Skeletal muscle satellite cell (primary cell): ENCODE results near the gene IL17REL.

Experiments used
- H3K27me3 ChIP-seq: 2 replicates; pipeline ENCODE4 v1.7.0; 2013; ENCODE audit warnings: low read length; ENCODE audit not compliant: control insufficient read depth, insufficient read depth
- H3K36me3 ChIP-seq: 2 replicates; pipeline ENCODE4 v1.7.0; 2013; ENCODE audit warnings: mild to moderate bottlenecking, control low read depth, low read length; ENCODE audit not compliant: insufficient read depth
- H3K4me1 ChIP-seq: 2 replicates; pipeline ENCODE4 v1.7.0; 2013; ENCODE audit warnings: low read length; ENCODE audit not compliant: control insufficient read depth, insufficient read depth
- H3K4me2 ChIP-seq: 2 replicates; pipeline ENCODE4 v1.7.0; 2013; ENCODE audit warnings: mild to moderate bottlenecking, low read length
- H3K4me3 ChIP-seq: 2 replicates; pipeline ENCODE4 v1.7.0; 2013; ENCODE audit warnings: low read length
- H3K9ac ChIP-seq: 2 replicates; pipeline ENCODE4 v1.7.0; 2013; ENCODE audit warnings: mild to moderate bottlenecking, low read depth, low read length, moderate library complexity
- H3K9me3 ChIP-seq: replicated peaks from 2 replicates; pipeline ENCODE4 v1.7.0; 2013; ENCODE audit warnings: mild to moderate bottlenecking, control low read depth, low read length

IL17REL gene

GRCh38 chr22:50015451-50016307, 3.1 kb upstream of the IL17REL start:
- H3K4me1 ChIP-seq: peaks cover 17% of the 10 kb centered on the region
- no peak overlapping the region for H3K9ac ChIP-seq
- H3K4me2 ChIP-seq: no peak overlapping the region
- H3K4me3 ChIP-seq: no peak overlapping the region
- H3K9me3 ChIP-seq: no peaks in the 10 kb centered on the region
- H3K36me3 ChIP-seq: no peaks in the 10 kb centered on the region
- H3K27me3 ChIP-seq: peaks cover 80% of the 10 kb centered on the region

GRCh38 chr22:50014655-50015401, 2.3 kb upstream of the IL17REL start:
- no peak overlapping the region for H3K4me3 ChIP-seq
- peaks cover 17% of the 10 kb centered on the region for H3K4me1 ChIP-seq
- no peaks in the 10 kb centered on the region for H3K9me3 ChIP-seq
- no peak overlapping the region for H3K9ac ChIP-seq
- no peaks in the 10 kb centered on the region for H3K36me3 ChIP-seq
- peaks cover 86% of the 10 kb centered on the region for H3K27me3 ChIP-seq
- H3K4me2 ChIP-seq: no peak overlapping the region

GRCh38 chr22:50014053-50014501, 1.5 kb upstream of the IL17REL start:
- H3K4me1 ChIP-seq: peaks cover 17% of the 10 kb centered on the region
- no peak overlapping the region for H3K9ac ChIP-seq
- H3K4me3 ChIP-seq: no peak overlapping the region
- H3K27me3 ChIP-seq: peaks cover 81% of the 10 kb centered on the region
- no peaks in the 10 kb centered on the region for H3K36me3 ChIP-seq
- H3K4me2 ChIP-seq: no peak overlapping the region
- H3K9me3 ChIP-seq: no peaks in the 10 kb centered on the region

- Histone ChIP-seq H3K4me1 (peaks cover 9% of the 10 kb centered on the region), H3K9ac (no peak overlapping the region), H3K36me3 (no peaks in the 10 kb centered on the region), H3K9me3 (no peaks in the 10 kb centered on the region), H3K4me3 (no peak overlapping the region), H3K4me2 (no peak overlapping the region), H3K27me3 (peaks cover 62% of the 10 kb centered on the region)
Measured at GRCh38 chr22:50011447-50012210, 936 bp downstream of the IL17REL start.

GRCh38 chr22:50010676-50011446, 1.7 kb downstream of the IL17REL start:
- Histone ChIP-seq H3K27me3 (peaks cover 54% of the 10 kb centered on the region), H3K4me2 (no peak overlapping the region), H3K36me3 (no peaks in the 10 kb centered on the region), H3K4me3 (no peak overlapping the region), H3K4me1 (peaks cover 5% of the 10 kb centered on the region), H3K9ac (no peak overlapping the region), H3K9me3 (no peaks in the 10 kb centered on the region)

DNA sequence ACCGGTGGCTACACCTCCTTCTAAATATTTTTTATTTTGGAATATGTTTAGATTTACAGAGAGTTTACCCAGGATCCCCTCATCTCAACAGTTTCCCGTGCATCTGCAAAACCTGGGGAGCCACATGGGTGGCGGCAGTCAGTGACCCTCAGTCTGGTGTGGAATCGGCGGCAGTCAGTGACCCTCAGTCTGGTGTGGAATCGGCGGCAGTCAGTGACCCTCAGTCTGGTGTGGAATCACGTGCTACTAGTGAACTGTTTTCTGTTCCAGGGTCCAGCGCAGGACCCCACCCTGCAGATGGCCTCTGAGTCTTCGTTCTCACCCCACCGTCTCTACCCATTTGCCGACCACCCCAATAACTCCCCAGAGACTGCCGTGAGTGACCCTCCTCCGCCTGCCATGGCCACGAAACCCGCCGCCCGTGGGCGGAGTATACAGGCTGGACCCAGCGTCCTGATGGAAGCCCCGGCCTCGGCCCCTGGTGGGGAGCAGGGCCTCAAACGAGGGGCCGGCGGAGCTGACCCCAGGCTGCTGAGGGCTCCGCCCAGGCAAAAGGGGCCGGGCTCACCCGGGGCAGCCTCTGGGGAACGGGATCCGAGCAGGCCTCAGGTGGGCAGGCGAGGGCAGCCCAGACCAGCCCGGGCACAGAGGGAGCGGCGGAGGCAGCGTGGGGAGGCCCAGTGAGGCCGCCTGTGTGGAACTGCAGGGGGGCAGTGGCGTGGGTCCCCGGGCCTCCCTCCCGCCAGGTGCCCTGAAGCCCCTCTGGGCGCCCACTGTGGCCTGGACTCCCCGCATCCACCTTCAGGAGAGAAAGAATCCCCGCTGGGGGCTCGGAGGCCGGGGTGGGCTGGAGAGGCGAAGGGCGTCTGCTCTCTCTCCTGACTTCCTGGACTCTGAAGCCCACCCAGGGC, 2.5 kb downstream of the IL17REL start:
- Histone ChIP-seq H3K36me3 (no peaks in the 10 kb centered on the region), H3K9me3 (no peaks in the 10 kb centered on the region), H3K27me3 (peaks cover 57% of the 10 kb centered on the region), H3K9ac (no peak overlapping the region), H3K4me3 (no peak overlapping the region), H3K4me2 (no peak overlapping the region), H3K4me1 (peaks cover 5% of the 10 kb centered on the region)

- peaks cover 52% of the 10 kb centered on the region for H3K27me3 ChIP-seq
- H3K36me3 ChIP-seq: no peaks in the 10 kb centered on the region
Measured at GRCh38 chr22:50009251-50009650, 3.3 kb downstream of the IL17REL start.

DNA sequence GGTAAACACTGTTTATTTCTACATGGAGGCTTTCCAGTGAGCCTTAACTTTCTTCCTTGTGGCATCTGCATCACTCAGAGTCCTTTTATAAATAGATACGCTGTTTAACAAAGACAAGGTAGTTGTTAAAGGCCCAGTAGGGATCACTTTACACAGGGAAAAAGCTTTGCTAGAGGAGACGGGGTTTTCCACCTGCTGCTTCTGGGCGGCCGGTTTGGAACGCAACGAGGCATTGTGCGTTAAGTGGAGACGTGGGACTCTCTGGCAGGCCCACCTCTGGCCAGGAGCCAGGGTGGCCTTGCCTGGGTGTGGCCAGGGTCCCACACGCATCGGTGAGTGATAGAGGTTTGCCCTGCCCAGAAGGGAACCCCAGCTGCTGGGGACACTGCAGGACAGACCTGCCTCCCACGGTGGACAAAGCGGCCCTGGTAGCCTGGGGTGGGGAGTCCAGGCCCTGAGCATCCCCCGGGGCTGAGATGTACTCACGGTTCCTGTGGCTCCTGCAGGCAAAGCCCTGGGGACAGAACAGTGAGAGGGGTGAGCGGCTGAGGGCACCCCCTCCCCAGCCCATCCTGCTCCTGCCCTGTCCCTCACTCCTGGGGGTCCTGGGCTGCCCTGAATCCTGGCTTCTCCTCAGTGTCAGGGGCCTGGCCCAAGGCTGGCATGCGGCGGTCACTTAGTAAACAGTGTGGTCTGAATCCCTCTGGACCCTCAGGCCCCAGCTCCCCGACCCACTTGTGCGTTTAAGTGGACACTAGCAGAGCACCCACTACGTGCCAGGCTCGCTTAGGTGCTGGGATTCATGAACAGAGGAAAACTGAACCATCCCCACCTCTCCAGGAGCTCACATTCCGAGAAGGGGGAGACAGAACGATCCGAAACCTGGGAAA, 4.2 kb downstream of the IL17REL start:
- Histone ChIP-seq H3K4me3 (no peak overlapping the region), H3K4me1 (no peaks in the 10 kb centered on the region), H3K27me3 (peaks cover 44% of the 10 kb centered on the region), H3K4me2 (no peak overlapping the region), H3K9ac (no peak overlapping the region), H3K36me3 (no peaks in the 10 kb centered on the region), H3K9me3 (no peaks in the 10 kb centered on the region)

More at GRCh38 chr22:50009251-50009650, 3.3 kb downstream of the IL17REL start:
- H3K9ac ChIP-seq: no peak overlapping the region
- H3K9me3 ChIP-seq: no peaks in the 10 kb centered on the region
- no peak overlapping the region for H3K4me3 ChIP-seq
- H3K4me1 ChIP-seq: no peaks in the 10 kb centered on the region
- no peak overlapping the region for H3K4me2 ChIP-seq

- no peak overlapping the region for H3K4me2 ChIP-seq
- no peaks in the 10 kb centered on the region for H3K4me1 ChIP-seq
- no peaks in the 10 kb centered on the region for H3K36me3 ChIP-seq
- no peak overlapping the region for H3K9ac ChIP-seq
- H3K27me3 ChIP-seq: peaks cover 33% of the 10 kb centered on the region
- H3K9me3 ChIP-seq: no peaks in the 10 kb centered on the region
- no peak overlapping the region for H3K4me3 ChIP-seq
Measured at GRCh38 chr22:50007057-50007511, 5.5 kb downstream of the IL17REL start.
